C4-2B (cell line): ENCODE data around the gene SLC22A4.

ENCODE experiments used
- ZFX ChIP-seq: fragments of 450-650 bp; IDR thresholded peaks from 2 replicates; pipeline ENCODE4 v1.6.1; 2017
- TF ChIP-seq, protein P1 (sequence below): fragments of 450-650 bp; conservative IDR thresholded peaks from 2 replicates; pipeline ENCODE4 v1.5.1; 2017; ENCODE audit warnings: mild to moderate bottlenecking

DNA sequence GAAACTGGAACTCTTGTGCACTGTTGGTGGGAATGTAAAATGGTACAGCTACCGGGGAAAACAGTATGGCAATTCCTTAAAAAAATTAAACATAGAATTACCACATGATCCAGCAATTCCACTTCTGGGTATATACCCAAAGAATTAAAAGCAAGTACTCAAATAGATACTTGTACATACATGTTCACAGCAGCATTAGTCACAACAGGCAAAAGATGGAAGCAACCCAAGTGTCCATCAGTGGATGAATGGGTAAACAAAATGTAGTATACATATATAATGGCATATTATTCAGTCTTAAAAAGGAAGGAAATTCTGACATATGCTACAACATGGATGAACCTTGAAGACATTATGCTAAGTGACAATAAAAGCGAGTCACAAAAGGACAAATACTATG, 67.9 kb downstream of the SLC22A4 start:
- TF ChIP-seq, protein P1, sequence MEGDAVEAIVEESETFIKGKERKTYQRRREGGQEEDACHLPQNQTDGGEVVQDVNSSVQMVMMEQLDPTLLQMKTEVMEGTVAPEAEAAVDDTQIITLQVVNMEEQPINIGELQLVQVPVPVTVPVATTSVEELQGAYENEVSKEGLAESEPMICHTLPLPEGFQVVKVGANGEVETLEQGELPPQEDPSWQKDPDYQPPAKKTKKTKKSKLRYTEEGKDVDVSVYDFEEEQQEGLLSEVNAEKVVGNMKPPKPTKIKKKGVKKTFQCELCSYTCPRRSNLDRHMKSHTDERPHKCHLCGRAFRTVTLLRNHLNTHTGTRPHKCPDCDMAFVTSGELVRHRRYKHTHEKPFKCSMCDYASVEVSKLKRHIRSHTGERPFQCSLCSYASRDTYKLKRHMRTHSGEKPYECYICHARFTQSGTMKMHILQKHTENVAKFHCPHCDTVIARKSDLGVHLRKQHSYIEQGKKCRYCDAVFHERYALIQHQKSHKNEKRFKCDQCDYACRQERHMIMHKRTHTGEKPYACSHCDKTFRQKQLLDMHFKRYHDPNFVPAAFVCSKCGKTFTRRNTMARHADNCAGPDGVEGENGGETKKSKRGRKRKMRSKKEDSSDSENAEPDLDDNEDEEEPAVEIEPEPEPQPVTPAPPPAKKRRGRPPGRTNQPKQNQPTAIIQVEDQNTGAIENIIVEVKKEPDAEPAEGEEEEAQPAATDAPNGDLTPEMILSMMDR: no peak
- no peak for TF ChIP-seq ZFX
